ENCODE measurements around the gene SORL1.

SORL1 gene

DNA sequence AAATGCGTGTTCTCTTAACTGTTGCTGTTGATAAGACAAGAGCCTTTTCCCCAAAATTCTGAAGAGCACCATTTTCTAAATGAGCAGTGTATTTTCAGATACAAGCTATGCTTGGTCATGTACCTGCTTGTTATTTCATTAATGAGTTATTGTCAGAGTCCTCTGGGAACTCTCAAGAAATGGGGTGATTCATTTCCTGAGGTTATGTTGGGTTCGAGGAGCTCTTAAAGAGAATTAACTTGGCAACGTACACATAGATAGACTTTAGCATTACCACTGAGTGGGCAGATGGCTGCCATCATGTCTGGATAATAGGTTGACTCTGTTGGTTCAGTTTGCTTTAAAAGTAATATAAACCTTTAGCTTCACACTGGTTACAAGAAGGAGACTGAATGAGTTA is 88.5 kb downstream of the SORL1 start:
- DNase-seq = no peak

DNA sequence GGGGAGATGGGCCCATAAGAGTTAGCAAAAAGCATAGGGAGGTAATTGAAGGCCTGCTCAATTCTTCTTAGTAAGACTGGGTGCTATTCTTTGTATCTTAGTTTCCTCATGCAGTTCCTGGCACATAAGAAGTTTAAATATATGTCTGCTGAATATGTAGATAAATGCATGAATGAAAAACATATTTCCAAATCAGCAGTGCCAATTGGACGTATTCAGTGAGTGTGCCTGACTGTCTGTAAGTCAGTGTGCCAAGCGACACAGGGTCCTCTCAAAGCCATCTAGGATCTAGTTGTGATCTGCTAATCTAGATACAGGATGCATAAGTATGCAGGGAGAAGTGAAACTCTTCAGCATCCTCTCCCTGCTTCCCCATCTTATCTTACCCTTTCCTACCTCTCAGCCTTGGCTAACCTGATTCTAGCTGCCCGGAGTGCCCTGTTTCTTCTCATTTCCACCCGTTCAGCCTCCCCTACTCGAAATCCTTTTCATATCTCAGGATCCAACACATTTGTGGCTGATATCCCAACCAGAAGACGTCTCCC is 91.8 kb downstream of the SORL1 start:
- DNase-seq = no peak

DNA sequence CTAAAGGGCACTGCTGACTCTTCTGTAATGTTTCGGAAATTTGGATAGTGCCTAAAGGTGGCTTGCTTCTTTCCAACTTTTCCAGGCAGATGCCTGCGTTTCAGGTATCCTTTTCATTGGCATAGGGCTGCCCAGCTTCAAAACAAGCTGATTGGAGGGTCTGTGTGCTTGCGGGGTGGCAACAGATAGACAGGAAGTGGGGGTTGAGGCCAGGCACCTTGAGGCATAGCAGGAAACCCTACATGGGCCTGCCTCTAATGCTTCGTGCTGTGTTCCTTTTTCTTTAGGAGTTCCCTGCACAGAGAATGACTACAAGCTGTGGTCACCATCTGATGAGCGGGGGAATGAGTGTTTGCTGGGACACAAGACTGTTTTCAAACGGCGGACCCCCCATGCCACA is 92.8 kb downstream of the SORL1 start:
- no peak for DNase-seq

DNA sequence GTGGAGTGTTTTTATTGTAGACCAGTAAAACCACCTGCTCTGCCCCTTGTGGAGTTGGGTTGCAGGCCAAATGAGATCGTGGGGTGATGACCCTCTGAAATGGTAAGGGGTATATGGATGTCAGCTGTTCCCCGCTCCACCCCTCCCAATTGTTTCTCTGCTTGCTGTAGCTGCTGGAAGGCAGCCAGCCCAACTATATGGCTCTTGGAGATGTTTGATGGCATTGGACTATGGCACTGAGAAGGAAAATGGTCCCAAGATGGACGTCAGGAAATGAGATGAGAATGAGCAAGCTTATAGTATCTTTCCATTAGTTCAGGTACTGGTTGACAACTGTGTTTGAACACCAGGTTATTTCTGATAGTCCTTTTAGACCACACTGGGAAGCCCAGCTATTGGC is 95.5 kb downstream of the SORL1 start:
- no peak for DNase-seq

DNA sequence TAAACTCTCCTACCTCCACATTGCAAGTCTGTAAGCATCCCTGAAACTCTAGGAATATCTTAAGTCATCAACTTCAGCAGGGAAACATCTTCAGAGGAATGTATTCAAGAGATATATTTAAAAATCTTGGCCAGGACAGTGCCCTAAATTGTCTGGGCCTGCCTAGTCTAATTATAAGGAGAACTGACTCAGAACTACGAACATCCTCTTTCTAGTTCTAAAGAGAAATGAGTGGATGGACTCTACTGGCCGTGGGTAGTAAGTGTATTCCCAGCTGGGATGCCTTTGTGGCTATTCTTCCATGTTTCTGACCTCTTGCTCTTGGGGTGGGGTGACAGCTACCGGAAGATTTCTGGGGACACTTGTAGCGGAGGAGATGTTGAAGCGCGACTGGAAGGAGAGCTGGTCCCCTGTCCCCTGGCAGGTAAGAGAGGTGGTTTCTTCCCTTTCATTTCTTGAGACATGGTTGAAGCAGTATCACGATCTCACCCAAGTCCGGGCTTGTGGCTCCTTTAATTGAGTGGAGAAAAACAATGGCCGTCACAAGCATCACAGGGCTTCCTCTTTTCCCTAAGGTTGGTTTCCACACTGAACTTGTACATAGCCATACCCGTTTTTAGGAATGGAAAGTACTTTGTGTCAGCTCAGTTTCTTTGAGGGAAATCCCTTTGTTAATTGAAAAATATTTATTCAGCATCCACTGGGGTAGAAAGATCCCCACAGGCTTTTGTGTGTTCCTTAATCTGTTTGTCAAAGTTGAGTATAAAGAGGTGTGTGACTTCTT is 98.3 kb downstream of the SORL1 start:
- DNase-seq = no peak

DNA sequence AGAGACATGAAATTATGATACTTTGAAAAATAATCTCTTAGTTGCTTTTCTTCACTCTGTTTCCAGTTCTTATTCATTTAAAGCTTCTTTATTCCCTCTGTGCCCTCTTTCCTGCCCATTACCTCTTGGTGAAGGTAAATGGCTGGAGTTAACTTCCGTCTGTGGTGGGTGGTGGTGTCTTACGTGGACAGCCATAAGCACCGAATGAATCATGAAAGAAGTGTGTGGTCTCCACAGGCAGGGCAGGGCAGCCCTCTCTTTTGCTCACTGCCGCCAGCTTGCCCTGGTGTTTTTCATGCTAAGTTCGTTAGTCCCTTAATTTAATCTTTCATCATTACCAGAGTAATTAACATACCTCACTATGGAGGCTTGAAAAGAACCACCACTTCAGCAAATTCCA is 99.3 kb downstream of the SORL1 start:
- no peak for DNase-seq

DNA sequence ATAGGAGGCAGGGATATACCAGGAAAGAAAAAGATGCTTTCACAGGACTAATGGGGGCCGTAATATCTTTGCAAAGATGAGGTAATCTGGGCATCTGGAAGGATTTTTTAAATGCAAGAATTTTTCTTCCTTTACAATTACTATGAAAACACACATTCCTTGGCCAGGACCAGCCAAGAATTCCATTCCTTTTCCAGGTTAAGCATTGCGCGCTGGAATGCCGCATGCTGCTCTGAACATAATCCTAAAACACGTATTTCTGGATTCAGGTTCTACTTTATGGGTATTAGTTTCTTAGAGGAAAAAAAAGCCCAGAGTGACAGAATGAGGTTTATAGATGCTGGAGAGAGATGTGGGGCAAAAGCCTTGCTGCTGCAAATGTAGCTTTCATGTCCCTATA is 100.0 kb downstream of the SORL1 start:
- no peak for DNase-seq

DNA sequence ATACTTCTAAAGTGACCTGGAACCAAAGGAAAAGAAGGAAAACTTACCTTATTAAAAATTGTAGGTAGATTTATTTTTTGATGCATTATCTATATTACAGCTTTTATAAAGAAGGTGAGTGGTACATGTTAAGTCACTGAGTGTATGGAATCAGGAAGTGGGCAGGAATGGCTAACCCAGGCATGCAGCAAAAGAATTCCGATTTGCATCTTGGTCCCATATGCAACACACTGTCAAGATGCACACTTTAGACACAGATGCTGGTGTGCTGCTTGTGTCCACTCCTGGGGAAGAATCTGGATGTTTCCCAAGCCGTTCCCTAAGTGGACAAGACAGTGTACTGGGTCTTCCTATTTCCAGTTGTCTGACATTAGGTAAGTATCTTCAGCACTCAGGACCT is 100.5 kb downstream of the SORL1 start:
- no peak for DNase-seq

DNA sequence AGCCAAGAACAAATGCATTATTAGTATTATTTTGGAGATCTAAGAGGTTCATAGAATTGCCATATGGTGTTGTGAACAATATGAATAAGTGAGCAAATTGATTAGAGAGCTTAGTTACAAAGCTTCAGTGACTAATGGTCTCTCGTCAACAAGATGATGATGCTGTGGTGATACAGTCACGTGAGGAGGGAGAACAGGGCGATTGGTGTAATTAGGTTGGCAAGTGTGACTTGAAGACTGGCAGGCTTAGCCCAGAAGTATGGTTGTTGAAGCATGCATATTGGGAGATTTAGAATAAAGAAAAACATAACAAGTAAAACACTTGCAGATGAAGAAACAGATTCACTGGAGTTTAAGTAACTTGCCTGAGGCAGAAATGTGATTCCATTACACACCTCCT is 101.3 kb downstream of the SORL1 start:
- no peak for DNase-seq

DNA sequence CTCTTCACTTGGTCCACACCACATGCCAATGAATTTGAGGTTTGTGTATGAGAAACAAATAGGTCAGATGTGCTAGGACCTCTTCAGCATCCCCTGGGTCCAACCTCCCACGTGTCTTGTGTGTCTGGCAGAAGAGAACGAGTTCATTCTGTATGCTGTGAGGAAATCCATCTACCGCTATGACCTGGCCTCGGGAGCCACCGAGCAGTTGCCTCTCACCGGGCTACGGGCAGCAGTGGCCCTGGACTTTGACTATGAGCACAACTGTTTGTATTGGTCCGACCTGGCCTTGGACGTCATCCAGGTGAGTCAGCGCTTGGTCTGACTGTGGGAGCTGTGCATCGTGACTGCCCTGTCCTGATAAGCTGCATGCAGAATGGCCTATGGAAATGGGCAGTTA is 101.7 kb downstream of the SORL1 start:
- DNase-seq = no peak

DNA sequence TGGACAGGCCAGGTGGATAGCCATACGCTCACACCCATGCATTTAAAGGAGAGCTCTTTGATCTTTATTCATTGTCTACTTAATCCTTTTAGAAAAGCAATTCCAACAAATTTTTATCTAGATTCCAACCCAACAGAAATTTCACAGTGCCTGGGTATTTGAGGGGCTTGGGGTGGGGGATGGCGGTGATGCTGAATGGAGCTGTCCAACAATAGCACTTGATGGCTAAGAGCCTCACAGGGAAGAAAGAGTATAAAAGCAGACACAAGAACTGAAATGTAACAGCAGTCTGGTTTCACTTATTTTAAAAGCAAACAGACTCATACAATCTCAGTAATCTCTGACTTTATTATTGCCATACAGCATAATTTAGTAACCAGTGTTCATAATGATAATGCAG is 102.4 kb downstream of the SORL1 start:
- DNase-seq = no peak

DNA sequence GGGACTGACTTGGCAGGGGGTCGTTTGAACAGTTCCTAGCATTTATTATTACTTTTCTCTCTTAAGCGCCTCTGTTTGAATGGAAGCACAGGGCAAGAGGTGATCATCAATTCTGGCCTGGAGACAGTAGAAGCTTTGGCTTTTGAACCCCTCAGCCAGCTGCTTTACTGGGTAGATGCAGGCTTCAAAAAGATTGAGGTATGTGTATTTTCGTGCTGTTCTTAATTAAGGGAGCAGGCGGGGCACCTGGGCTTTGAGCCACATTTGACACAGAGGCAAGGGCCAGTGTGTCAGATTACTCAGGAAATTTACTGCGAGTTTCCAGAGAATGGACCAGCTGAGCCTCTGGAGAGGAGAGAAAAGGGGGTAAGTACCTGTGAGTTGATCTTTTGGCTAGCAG is 103.0 kb downstream of the SORL1 start:
- no peak for DNase-seq

DNA sequence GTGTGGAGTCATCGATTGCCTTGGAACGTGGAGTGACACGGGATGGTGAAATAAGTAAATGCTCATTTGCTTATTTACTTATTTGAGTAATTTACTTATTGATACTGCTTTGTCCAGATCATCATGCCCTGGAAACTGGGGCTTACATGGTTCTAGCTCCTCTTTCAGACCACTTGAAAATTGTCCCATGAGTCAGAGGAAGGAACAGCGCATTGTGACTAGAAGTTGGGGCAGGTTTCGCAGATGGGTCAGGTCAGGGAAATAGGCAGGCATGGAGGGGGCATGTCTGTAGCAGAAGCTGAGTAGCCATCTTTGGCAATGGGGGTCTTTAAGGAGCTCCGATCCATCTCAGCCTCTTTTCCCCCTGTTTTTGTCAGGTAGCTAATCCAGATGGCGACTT is 104.8 kb downstream of the SORL1 start:
- no peak for DNase-seq

DNA sequence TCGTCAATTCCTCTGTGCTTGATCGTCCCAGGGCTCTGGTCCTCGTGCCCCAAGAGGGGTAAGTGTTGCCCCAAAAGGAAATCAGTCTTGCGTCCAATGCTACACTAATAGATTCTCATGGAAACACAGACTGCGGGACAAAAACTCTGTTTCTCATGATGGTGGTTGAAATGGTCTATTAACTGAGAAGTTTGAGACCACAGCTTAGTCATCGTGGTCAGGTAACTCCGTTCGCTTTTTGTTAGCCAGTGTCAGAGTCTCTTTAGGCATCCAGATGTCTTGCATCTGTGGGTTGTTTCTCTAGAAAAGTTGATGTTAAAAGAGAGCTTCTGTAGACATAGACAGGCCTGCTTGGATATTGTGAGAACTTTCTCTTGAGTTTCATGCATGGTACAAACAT is 105.2 kb downstream of the SORL1 start:
- DNase-seq = no peak

DNA sequence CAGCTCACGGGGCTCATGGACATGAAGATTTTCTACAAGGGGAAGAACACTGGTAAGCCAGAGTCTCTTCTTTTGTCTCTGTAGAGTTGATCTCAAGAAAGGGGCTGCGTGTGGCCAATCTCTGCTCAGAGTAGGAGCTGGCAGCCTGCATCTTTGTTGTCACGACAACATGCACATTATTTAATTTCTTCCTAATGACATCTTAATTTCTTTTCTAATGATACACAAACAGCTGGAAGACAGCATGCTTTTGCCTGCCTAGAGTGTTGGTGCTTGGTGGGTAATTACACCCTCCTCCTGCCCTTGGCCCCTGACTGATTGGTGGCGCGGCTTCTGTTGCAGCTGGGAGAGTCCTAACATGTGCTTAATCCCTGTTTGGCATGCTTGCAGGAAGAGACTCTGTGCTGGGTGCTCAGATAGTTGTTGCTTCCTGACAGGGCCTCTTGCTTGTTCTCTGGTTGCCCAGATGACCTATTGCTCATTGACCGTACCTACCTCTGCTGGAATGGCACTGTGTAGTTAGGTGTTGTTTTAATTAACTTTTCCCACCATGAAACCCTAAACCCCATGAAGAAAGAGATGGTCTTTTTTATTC is 107.6 kb downstream of the SORL1 start:
- no peak for DNase-seq

DNA sequence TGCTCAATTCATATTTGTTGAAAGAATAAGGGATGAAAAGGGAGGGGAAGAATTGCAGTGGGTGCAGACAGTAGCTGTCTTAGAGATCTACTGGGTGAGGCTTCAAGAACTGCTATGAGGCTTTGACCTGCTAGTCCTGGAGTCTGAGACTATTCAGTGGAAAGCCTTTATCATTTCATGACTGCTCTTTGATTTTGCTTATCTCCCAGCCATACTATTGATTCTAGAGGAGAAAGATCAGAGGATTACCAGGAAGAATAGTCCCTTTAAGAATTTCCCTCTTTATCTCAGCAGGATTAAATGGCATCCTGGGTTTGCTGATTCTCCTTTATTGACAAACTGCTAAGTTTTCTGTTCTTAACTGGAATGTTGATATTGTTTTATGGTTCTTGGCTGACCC is 108.1 kb downstream of the SORL1 start:
- DNase-seq = no peak

DNA sequence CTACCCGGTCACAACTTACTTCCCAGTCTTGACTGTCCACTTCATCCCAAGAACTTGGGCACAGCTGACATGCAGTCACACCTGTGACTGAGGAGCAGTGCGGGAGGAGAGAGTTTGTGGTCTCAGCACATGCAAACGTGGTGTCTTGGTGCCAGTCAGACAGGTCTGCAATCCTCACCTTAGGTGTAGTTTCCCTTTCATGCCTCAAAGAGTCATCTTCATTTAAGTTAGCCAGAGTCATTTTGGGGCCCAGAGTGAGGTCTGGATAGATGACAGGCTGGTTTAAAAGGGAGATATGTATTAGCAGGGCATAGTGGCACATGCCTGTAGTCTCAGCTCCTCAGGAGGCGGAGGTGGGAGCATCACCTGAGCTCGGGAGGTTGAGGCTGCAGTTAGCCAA is 109.1 kb downstream of the SORL1 start:
- no peak for DNase-seq

DNA sequence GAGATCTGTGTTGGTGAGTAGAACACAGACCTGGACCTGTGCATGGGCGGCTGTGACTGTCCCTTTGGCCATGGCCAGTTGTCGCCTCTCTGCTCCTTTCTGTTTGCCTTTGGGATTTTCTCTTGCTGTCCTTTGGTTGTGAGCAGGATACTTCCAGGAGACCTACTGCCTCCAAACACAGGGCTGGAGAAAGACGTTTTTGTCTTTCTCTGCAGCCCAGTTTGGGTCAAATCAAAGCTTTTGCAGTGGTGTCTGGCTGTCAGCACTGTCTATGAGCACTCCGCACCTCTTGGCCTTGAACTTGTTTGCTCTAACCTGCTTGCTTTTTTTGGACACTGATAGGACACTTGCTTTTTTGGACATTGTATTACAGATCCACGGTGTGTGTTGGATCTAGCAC is 109.6 kb downstream of the SORL1 start:
- DNase-seq = no peak

DNA sequence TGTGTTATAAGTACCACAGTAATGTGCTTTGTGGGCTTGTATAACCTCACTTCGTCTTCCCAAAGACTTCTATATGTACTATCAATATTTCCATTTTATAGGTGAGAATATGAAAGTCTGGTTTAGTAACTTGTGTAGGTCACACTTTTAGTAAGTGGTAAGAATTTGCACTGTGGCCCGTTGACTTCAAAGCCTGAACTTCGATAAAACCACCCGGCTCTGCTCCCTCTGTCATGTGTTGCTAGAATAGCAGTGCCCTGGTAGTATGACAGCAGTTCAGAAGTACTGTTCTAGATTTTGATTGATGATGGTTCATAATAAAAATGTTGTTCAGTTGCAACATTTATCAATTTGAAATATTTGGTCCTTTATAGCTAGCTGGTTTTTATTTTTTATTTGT is 110.9 kb downstream of the SORL1 start:
- no peak for DNase-seq

DNA sequence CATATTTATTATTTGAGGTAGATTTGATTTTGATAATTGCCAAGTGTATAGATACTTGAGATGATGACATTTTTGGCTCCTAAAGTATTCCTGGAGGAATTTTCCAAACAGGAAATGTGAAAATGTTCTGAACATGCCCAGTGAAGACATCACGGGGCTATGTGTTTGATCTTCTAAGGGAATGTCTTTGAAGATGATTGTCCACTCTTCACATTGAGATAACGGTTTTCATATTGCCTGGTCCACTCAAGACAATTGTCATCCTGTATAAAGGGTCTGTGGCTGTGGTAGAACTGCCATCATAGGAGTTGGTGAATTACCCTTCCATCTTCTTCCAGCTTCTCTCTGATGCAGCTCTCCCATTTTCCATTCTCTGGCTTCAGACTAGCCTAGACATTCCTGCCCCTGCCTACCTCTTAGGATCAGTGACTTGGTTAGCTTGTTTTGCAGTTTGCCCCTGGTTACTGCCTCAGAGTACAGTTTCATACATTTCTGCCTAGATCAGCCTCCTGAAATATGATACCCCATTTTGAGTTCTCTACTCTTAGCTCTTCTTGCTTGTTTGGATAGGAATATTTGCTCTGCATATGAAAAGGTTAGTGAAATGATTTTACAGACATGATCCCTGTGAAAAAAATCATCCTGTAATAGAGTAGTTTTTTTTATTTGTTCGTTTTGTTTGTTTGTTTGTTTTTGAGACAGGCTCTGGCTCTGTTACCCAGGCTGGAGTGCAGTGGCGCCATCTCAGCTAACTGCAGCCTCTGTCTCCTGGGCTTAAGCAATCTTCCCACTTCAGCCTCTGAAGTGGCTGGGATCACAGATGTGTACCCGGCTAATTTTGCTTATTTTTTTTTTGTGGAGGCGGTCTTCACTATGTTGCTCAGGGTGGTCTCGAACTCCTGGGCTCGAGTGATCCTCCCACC is 112.0 kb downstream of the SORL1 start:
- DNase-seq = no peak

DNA sequence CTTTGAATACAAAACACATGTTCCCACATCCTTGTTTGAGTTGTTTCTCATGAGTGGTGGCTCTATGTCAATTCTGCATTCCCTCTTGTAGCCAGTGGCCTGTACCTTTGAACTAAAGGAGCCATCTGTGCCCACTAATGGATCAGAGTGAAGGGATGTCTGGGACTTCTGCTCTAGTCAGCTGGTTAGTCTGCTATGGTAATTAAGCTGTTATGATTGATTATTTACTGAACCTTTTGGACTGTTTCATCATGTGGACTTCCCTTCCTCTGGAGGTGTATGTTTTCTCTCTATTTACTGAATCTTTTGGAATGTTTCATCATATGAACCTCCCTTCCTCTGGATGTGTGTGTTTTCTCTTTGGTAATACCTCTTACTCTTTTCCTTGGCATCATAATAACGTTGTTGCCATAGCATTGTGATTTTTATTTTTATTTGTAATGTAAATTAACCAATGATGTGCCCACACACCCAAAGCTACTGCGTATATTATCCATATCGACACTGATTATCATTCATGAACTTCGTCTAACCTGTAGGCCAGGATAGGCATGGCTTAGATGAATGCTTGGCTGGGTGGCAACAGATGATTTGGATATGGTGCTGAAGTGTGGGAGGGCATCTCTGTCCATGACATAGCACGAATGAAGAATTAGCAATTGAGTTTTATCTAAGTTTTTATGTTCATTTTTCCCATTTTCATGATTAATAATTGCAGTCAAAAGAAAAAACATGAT is 113.0 kb downstream of the SORL1 start:
- no peak for DNase-seq

DNA sequence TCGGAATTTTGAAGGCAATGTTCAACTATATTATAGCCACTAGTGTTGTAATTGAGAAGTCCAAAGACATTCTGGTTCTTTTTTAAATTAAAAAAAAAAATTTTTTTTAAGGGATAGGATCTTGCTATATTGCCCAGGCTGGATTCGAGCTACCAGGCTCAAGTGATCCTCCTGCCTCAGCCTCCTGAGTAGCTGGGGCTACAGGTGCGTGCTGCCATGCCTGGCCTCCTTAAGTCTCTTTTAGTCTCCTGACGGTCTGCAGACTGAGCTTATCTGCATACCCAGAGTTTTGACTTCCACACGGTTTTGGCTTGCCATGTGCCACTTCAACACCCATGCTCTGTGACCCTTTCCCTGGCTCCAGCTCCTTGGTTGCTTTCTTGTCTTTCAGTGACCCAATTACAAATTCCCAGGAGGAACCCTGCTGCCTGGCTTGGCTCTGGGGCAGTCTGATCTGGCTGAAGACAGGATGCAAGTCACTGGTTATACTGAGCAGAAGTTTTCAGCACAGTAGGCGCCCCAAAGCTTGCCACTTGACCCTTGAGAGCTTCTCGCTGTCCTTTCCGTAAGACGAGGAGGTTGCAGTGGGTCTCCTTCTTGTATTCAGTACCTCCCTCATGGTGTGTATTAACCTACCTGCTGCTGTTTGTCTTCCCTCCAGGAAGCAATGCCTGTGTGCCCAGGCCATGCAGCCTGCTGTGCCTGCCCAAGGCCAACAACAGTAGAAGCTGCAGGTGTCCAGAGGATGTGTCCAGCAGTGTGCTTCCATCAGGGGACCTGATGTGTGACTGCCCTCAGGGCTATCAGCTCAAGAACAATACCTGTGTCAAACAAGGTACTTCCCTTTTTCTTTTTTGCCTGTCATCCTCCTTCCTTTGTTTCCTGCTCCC is 114.4 kb downstream of the SORL1 start:
- no peak for DNase-seq
